ENCODE measurements around the gene UPF3A.
"Not testable (repeated sequence)": the region's sequence is repeated elsewhere in the genome, so short reads cannot be mapped to it uniquely, and the experiment has no call there.

Gene UPF3A

DNA sequence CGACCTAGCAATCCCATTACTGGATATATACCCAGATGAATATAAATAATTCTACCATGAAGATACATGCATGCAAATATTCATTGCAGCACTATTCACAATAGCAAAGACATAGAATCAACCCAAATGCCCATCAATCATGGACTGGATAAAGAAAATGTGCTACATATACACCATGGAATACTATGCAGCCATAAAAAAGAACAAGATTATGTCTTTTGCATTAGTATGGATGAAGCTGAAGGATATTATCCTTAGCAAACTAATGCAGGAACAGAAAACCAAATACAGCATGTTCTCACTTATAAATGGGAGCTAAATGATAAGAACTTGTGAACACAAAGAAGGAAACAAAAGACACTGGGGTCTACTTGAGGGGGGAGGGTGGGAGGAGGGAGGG is 55.1 kb downstream of the UPF3A start:
- DNase-seq, result not testable (repeated sequence)

DNA sequence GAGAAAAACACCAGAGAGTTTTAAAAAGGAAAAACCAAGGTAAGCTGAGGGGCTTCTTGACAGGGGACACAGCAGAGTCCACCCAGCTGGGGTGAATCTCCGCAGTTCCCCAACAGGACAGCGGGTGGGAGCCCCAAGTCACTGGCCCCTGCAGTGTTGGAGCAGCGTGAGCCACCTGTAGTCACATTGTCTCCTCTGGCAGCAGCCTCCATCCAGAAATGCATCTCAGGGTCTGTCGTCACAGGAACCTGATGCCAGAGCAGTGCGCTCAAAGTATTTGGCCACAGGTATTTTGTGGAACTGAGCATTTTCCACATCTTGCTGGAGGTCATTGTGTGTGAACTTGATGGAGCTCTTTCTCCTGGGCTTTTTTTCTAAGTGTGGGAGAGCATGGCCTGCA is 57.6 kb downstream of the UPF3A start:
- no peak for DNase-seq

DNA sequence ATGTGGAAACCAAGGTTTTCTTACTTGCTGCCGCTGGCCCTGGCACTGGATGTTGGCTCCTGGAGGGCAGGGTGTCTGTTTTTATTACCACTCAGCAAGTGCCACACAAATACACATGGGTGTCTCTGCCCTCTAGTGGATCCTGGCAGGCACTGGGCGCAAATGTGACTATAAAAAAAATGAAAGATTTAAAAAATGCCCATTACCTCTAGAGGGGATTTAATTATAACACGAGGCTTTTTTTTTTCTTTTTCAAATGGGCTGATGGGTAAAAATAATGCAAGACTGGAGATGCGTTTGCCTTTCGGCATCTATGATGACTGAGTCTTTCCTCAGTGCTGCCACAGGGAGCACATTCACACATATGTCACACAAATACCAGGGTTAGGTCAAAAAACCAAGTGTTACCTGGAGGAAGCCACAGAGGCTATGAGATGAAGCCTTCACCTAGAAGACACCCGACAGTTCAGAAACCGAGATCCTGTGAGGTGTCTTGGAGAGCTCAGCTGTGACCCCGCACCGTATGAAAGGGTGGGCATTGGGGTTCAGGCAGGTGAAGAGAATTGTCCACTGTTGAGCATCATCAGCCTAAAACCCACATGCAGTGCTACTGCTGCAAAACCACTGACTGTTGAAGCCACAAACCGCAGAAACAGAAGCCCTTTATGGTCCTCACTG is 58.6 kb downstream of the UPF3A start:
- peak; percentile 28 for DNase-seq

DNA sequence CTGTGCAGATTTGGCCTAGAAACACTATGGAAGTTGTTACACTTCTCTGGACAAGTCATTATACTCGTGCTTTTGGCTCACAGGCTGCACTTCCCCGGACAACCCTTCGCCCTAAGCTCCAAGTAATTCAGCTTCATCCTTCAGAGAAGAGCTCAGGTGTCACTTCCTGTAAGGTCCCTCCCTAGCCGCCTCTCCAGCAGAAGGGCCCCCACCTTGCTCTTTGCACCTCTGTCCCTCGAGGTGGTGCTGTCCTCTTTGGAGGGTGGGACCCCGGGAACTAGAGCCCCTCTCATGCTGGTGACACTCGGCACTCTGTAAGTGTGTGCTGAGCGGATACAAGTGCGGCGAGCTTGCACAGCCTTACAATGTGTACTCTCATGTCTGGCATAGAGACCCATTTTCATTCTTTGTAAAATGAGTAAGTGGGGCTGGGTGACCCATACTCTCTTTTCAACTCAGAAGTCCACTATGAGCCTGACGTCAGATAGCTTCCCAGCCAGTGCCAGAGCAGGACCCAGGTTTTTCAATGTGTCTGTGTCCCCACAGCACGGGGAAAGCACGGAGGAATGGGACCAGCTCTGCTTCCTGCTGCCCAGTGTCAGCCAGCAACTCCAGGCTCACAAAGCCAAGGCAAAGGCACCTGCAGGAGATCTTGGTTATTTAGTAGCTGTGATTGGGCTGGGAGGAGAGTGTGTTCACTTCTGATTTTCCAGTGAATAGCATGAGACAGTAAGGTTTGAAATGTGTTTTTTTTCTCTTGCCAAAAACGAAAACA is 59.8 kb downstream of the UPF3A start:
- no peak for DNase-seq

DNA sequence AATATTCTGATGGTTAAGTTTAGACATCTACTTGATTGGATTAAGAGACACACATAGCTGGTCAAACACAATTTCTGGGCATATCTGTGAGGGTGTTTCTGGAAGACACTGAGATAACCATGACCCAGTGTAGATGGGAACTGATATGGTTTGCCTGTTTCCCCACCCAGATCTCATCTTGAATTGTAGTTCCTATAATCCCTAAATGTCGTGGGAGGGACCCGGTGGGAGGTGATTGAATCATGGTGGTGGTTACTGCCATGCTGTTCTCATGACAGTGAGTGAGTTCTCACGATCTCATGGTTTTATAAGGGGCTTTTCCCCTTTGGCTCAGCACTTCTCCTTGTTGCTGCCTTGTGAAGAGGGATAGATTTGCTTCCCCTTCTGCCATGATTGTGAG is 65.9 kb downstream of the UPF3A start:
- not testable (repeated sequence) for DNase-seq

DNA sequence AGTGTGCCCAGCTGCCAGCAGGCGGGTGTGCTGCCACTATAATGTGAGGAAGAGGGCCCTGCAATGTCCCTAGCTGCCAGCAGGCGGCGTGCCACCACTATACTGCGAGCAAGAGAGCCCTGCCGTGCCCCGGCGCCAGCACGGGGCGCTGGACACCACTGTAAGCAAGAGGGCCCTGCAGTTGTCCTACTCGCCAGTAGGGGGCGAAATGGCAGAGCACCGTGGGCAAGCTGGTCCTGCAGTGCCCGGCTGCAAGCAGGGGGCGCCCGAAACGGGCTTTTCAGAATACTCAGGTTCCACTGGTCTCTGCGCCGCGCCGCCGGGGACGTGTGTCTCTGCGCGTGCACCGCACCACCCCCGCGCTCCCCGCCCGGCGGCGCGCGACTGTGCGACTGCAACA is 71.4 kb downstream of the UPF3A start:
- DNase-seq, result peak; percentile 15

DNA sequence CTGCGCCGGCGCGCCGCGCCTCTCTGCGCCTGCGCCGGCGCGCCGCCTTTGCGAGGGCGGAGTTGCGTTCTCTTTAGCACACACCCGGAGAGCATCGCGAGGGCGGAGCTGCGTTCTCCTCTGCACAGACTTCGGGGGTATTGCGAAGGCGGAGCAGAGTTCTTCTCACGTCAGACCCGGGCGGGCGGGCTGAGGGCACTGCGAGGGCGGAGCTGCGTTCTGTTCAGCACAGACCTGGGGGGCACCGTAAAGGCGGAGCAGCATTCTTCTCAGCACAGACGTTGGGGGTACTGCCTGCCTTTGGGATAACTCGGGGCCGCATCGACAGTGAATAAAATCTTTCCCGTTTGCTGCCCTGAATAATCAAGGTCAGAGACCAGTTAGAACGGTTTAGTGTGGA is 72.0 kb downstream of the UPF3A start:
- not testable (repeated sequence) for DNase-seq

All from stimulated activated CD4-positive, alpha-beta T cell treated with anti-CD3 and anti-CD28 coated beads, Interleukin-4, amount 100 ng/mL, for 1 hour (primary cell).